Pericardium fibroblast (primary cell): ENCODE data around the gene TCF19. TPM values are rescaled to one million over a fixed set of nuclear protein-coding genes. Genes with fewer than 3 reads are reported as not detected.

Source experiments
- total RNA-seq: library from RNA; depleted of rRNA; stranded (reverse); fragments of >200 nt; gene quantifications from 2 replicates; pipeline ENCODE4 v1.2.3, GENCODE V29; 2015

Gene TCF19, protein sequence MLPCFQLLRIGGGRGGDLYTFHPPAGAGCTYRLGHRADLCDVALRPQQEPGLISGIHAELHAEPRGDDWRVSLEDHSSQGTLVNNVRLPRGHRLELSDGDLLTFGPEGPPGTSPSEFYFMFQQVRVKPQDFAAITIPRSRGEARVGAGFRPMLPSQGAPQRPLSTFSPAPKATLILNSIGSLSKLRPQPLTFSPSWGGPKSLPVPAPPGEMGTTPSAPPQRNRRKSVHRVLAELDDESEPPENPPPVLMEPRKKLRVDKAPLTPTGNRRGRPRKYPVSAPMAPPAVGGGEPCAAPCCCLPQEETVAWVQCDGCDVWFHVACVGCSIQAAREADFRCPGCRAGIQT
- 2.7 and 5.0 TPM in 2 replicates for total RNA-seq

DNA sequence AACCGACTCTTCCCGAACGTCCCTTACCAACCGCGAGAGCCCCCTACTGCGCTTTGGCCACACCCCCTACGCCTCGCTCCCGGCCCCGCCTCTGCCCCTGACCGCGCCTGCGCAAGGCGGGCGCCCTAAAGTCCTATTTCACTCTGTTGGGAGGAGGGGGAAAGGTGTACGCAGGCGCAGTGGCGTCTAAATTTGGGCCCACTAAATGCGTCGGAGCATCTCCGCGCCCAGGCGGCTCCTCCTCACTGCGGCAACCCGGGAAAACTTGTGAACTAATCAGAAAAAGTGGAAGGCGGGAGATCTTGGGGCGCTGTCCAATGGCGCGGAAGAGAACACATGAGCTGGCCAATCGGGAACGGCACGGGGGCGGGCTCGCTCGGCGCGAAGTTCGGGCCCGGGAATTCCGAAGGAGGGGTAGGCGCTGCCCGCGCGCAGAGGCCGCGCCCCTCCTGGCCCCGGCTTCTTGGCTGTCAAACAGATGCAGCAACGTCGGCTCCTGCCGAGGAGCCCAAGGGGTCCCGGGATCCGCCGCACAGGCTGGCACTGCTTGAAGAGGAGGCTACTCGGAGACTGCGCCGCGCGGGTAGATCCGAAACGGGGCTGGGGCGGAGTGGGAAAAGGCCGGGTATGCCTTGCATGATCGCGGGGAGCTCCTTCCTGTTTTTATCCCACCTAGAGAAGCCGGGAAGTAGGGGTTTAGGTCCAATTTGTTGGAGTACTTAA lies at the start of gene TCF19:
TSS of gene TCF19 (plus strand) at position 450 of the 723 bp plus-strand sequence. CDS start 881 bp downstream, outside the sequence.

DNA sequence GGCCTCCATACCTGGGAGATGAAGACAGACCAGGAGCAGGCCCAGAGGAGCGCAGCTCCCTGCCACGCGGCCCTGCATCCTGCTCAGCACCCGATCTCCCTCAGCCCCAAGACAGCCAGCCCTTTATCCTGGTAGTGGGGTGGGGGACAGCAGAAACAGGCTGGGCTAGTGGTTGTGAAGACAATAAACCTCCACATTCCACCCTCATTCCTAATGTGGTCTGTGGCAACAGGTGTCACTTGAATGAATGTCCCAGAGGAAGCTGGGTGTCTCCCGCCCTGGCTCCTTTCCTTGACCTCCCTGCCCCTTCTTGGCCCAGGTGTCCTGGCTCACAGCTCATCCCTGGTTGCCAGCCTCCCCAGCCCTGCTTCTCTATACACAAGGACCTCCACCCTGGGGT lies 45.9 kb upstream of the TCF19 start, which contains the start of gene C6orf15:
TSS of gene C6orf15 (minus strand) at position 98 of the 400 bp plus-strand sequence. CDS start at position 78, 20 bp downstream.

DNA sequence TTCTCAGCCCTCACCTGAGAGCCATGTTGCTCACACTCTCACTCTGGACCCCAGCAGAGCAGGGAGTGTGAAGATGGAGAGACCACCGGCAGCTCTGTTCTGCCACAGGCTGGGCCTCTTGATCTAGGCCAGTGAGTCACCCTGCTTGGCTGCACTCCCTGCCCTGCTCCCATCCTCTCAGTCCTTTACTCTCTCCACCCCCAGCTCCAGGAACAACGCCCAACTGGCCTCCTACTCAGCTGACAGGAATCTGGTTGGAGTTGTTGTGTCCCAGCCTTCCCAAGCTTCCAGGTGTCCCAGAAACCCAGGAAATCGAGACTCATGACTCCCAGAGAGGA lies 43.9 kb upstream of the TCF19 start, which contains the start of gene PSORS1C1:
TSS of gene PSORS1C1 (plus strand) at position 260 of the 338 bp plus-strand sequence. CDS start 14,833 bp downstream, outside the sequence.

DNA sequence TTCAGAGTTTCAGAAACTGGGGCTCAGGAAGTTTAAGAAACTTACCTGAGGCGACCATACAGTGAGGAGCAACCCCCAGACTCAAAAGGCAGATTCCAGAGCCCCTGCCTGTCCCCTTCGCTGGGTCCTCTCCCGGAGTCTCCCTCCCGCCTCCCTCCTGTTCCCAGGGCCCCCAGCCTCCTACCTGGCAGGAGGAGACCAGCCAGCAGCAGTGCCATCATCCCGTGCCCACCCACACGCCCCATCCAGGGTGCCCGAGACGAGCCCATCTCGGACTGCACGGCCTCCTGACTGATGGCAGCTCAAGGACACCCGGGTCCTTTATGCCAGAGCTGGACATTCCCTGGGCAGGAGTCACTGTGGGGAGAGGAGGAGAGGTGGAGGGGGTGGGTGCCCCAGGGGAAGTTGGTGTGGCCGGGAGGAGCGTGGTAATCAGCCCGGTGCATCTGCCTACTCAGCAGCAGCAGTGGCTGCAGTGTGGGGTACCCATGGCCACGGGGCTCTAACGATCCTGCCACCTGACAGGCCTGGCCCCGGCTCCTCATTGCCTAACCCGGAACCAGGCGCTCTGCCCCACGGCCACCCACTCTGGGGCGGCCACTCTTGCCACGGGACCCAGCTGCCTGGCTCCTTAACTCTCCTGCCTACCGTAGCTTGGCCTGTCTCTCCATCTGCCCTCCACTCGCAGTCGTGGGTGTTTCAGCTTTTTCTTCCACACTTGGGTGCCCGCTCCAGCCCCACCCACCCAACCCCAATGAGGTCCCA lies 38.1 kb upstream of the TCF19 start, which contains the start of gene CDSN:
TSS of gene CDSN (minus strand) at position 296 of the 765 bp plus-strand sequence. CDS start at position 269, 27 bp downstream.

DNA sequence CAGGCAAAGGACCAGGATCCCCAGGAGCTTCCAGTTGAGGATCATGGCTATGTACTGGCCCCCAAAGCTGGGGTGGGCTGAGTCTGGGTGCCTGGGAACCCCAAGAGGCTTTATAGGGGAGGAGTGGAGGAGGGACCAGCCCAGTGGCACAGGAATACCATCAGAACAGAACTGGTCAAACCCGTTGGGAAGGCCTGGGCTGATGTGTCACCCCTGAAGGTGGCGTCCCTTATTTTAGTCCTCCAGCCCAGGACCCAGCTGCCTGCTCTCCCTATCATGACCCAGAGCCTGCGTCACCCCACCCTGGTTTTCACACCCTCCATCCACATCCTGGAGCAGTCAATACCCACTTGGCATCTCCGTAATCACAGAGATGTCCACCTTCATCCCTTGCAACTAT lies 19.4 kb upstream of the TCF19 start, which contains the start of gene PSORS1C2:
TSS of gene PSORS1C2 (minus strand) at position 85 of the 400 bp plus-strand sequence. CDS start at position 45, 40 bp downstream.

DNA sequence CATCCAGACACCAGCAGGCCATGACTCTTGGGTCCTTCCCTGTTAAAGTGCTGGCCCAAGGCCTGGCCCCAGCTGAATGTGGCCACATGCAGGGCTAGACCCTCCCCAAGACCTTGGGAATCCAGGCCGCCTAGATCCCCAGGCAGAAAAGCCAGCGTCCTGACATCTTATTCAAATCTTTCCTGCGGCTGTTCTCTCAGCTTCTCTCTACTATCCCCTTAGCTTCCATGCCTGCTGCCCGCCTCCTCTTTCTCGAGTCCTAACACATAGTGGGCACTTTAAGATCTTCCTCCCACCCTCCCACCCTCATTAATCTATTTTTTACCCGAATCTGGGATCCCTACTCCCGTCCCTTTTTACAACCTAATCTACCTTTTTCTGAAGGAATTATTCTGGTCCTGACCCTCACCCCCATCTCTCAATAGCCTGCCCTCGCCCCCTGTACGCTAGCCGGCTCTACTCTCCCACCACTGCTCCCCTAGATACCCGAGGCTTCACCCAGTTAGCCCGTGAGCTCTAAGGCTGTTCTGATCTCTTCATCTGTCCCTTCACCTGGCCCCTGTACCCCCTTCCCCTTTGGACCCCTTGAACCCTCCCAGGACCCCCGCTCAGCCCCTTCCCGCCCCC lies 763 bp upstream of the TCF19 start, which contains the start of gene CCHCR1:
TSS of gene CCHCR1 (minus strand) at position 290 of the 627 bp plus-strand sequence. CDS start at position 88, 202 bp downstream.

DNA sequence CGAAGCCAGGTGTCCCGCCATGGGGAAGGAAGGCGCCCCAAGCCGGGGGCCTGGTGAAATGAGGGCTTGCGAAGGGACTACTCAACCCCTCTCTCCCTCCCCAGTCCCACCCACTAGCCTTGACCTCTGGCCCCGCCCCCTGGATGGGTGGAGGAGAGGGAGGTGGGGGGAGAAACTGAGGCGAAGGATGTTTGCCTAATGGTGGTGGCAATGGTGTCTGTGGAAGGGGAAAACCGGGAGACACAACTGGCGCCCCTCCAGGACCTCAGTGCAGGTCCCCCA lies 12.2 kb downstream of the TCF19 start, which contains the start of gene POU5F1:
TSS of gene POU5F1 (minus strand) at position 83 of the 282 bp plus-strand sequence. CDS start at position 21, 62 bp downstream.

Other genes starting within 250 kb of the TCF19 start
- gene VARS2, start 244.4 kb upstream of the TCF19 start, total RNA-seq, result 15.2 and 16.9 TPM in 2 replicates
- gene SFTA2, start 226.4 kb upstream of the TCF19 start, total RNA-seq, result not detected in 2 replicates
- gene MUCL3, start 217.6 kb upstream of the TCF19 start, total RNA-seq, result not detected in 2 replicates
- not detected in 2 replicates for gene MUC21, start 174.9 kb upstream of the TCF19 start, total RNA-seq
- not detected in 2 replicates for gene MUC22, start 148.1 kb upstream of the TCF19 start, total RNA-seq
- gene C6orf15, start 46.0 kb upstream of the TCF19 start, total RNA-seq, result not detected in 2 replicates
- 0.82 and 16.1 TPM in 2 replicates for gene PSORS1C1, start 43.8 kb upstream of the TCF19 start, total RNA-seq
- not detected in 2 replicates for gene CDSN, start 38.1 kb upstream of the TCF19 start, total RNA-seq
- gene PSORS1C2, start 19.5 kb upstream of the TCF19 start, total RNA-seq, result not detected in 2 replicates
- 9.2 and 12.5 TPM in 2 replicates for gene CCHCR1, start 787 bp upstream of the TCF19 start, total RNA-seq
- 0.23 TPM in 1 of 2 replicates, not detected in the other for gene POU5F1, start 12.1 kb downstream of the TCF19 start, total RNA-seq
- gene HLA-C, start 113.5 kb downstream of the TCF19 start, total RNA-seq, result 58.0 and 315 TPM in 2 replicates
- gene HLA-B, start 198.6 kb downstream of the TCF19 start, total RNA-seq, result 77.2 and 211 TPM in 2 replicates
- 21.0 and 25.6 TPM in 2 replicates for gene MICA, start 245.0 kb downstream of the TCF19 start, total RNA-seq